HG03571 (cell line): Measurements from ENCODE around the gene TOR1A.

ENCODE experiments used
- ATAC-seq: cut with Tn5 transposase; IDR thresholded peaks from one replicate; pipeline ENCODE4 v1.9.1; 2021; ENCODE audit not compliant: unreplicated experiment

The TOR1A gene

DNA sequence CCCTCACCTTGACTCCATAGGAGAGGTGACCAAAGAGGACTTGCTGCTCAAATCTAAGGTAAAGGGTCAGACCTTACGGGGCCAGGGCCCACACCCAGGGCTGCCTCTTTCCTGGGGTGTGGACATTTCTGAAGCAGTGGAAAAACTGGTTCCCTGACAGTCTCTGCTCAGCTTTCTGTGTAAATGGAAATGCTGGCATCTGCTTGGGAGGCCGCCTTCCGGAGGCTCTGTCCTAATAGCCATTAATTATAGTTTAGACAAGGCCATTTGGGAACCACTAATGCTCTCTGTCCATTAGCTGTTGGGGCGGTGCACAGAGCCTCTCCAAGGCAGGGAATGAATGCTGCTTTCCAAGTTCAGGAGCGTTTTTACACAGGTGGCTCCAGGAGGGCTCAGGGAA is 28.6 kb upstream of the TOR1A start:
- no peak for ATAC-seq

- ATAC-seq: no peak
Measured at GRCh38 chr9:129851821-129852220, 27.9 kb upstream of the TOR1A start.

- ATAC-seq: no peak
Measured at GRCh38 chr9:129850821-129851550, 27.1 kb upstream of the TOR1A start.

- no peak for ATAC-seq
Measured at GRCh38 chr9:129849901-129850300, 26.0 kb upstream of the TOR1A start.

- no peak for ATAC-seq
Measured at GRCh38 chr9:129848712-129849441, 24.9 kb upstream of the TOR1A start.

DNA sequence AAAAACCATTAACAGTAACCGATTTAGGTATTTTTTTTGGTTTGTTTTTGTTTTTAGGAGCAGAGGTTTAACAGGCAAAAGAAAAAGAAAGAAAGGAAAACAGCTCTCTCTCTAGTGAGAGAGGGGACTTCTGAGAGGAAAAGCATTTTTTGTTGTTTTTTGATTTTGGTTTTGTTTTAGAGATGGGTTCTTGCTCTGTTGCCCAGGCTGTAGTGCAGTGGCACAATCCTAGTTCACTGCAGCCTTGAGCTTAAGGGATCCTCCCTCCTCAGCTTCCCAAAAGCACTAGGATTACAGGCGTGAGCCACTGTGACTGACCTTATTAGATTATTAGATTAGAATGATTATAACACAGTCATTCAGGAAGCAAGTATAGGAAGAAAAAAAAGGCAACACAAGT is 21.4 kb upstream of the TOR1A start:
- ATAC-seq: no peak

DNA sequence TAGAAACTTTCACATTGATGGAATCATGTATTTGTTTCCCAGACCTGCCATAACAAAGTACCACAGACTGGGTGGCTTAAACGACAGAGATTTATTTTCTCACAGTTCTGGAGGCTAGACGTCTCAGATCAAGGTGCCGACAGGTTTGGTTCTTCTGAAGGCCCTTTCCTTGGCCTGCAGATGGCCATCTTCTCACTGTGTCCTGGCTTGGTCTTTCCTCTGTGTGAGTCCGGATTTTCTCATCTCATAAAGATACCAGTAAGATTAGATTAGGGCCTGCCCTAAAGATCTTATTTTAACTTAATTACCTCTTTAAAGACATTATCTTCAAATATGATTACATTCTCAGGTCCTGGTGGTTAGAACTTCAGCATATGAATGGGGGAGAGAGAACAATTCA is 17.1 kb upstream of the TOR1A start:
- no peak for ATAC-seq

DNA sequence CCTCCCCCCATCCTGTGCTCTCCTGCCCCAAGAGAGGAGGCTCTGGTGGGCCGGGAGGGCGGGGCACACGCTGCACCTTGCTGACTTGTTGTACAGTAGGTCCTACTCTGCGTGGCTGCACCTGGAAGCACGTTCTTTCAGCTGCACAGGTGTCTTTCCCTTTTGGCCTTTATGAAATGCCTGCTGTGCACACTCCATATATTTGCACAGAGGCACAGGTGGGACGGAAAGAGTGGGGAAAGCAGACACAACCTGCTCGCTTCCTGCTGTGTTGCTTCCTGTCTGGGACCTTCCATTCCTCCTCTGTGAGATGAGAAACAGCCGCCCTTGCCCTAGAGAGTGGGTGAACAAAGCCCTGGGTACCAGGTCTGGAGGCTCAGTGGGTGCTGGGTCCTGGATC is 16.1 kb upstream of the TOR1A start:
- ATAC-seq: no peak

- no peak for ATAC-seq
Measured at GRCh38 chr9:129839324-129840023, 15.5 kb upstream of the TOR1A start.

DNA sequence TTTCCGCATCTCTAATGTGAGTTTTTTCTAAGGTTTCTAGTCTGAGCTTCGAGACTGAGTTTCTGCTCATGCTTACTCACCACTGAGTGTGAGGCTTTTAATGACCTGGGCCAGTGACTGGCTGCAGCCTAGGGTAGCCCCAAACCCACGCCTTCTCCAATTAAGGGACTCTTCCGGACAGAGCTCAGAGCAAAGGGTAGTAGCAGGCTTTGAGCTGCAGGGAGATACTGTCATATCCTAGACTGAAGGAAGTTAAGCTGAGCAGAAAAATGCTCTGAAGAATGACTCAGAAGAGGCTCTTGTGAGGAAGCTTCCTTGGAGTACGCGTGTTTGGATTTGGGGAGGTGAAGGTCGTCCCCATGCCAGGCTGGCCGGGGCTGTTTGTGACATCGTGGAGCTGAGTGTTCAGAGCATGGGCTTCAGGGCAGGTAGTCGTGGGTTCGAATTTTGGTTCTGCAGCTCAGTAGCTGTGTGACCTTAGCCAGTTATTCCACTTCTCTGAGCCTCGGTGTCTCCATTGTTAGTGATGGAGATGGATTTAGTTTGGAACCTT is 14.8 kb upstream of the TOR1A start:
- ATAC-seq: no peak

DNA sequence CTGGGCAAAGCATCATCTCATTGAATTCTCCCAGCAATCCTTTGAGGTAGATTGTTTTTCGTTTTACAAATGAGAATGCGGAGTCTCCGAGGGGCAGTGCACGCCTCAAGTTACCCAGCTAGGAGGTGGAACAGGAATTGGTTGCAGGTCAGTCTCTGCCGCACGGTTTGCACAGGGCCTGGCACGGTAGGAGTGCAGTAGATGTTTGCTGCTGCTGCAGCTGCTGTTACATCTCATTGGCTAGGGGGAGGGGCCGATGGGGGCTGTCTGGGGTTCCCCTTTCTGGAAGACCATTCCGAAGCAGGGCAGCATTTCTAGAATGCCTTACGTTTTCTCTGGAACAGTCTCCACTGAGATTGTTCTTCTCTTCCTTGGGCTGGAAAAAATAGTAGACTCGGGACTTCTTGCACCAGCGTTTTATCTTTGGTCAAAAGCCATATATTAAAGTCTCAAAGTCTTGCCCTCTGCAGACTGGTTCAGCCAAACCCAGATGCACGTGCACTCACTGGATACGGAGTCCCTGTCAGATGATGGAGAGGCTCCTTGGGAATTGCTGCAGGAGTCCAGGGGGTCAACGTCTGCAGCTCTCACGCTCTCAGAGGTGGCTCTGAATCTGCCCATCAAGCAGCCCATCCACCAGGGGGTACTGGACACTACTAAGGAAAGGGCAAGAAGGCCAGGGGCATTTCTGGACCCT is 12.5 kb upstream of the TOR1A start:
- no peak for ATAC-seq

DNA sequence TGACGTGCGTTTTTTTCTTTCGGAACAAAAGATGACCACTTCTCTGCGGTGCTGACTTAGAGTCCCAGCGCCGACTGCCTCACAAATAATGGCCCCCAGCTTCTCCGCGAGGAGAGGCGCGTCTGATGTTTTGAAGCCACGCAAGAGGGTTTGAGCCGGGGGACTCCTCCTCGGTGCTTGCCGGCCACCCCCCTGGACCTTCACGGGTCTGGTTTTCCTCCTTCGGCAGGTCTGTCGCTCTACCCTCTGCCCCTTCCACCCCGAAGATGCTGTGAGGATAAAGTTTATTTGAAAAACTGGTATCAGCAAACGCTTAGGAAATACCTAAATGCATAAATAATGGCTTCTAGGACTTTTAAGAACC is 11.9 kb upstream of the TOR1A start:
- no peak for ATAC-seq

DNA sequence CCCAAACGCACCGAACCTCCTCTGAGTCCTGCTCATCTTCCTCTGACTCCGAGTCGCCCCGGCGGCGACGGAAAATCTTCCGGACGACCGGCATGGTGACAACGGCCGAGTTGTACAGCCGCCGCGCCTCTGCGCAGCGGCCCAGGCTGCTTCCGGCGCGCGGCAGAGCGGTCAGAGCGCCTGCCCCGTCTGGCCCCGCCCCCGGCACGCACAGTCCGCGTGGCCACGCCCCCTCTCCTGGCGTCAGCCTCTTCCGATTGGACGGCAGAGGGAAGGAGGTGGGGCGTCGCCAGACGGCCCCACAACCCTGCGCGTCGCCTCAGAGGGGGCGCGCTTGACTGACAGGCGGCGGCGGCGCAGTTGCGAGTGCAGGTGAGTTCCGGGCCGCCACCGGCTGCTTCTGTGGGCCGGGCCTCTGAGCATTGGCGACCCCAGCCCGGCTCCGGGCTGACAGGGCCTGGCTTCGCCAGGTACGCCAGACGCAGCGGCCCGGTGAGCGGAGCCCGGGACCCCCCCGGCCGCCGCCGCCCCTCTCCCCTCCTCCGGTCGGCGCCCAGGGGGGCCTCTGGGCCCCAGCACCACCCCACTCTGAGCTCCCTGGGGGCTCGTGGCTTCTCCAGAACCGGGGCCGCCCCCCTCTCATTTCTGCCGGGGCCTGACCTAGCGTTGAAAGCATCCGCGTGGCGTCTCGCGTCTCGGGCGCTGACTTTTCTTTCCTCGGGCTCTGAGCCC is 11.4 kb upstream of the TOR1A start, which contains the start of the genes C9orf78 and USP20:
Gene C9orf78 (minus strand): TSS at position 148 of the 732 bp plus-strand sequence. CDS start 54 bp downstream, at position 94.
Gene USP20 (plus strand): TSS at position 331 of the 732 bp plus-strand sequence. CDS start 17,098 bp downstream, outside the sequence.
- peak; percentile 90 for ATAC-seq

DNA sequence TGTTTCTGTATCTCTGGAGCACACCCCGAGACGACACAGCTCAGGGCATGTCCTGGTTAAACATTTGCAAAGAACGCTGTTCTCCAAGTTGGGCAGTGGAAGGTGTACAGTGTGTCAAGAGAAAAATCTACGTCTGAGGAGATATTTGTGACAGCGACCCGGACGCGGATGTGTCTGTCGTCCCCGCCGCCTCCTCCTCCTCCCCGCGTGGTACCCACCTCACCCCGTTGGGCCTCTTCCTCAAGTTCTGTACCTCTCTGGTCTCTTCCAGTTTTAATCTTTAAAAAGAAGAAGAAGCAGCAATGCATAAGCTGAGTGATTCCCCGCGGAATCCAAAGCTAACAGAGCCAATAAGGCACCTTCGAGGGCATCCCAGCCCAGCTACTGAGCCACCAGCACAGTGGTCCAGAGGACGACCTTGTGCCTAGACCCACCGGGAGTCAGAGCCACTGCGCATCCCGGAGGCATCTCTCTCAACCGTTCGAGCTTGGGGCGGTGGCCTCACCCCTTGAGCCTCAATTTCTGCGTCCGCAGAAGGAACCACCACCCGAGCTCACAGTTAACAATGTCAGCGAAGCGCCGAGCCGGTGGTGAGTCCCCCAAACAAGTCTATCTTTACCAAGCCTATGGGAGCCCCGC is 10.7 kb upstream of the TOR1A start:
- no peak for ATAC-seq

DNA sequence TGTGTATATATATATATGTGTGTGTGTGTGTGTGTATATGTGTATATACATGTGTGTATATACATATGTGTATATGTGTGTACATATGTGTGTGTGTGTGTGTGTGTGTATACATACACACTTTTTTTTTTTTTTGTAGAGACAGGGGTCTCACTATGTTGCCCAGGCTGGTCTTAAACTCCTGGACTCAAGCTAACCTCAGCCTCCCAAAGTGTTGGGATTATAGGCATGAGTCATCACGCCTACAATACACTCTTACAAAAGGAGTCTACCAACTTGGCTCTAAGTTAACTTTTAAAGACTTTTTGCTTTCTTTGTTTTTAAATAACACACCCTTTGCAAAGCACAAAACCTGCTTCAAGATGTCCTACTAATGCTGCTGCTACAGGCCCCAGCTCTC is 9.0 kb upstream of the TOR1A start:
- ATAC-seq: no peak

- ATAC-seq: no peak
Measured at GRCh38 chr9:129828969-129829368, 5.0 kb upstream of the TOR1A start.

DNA sequence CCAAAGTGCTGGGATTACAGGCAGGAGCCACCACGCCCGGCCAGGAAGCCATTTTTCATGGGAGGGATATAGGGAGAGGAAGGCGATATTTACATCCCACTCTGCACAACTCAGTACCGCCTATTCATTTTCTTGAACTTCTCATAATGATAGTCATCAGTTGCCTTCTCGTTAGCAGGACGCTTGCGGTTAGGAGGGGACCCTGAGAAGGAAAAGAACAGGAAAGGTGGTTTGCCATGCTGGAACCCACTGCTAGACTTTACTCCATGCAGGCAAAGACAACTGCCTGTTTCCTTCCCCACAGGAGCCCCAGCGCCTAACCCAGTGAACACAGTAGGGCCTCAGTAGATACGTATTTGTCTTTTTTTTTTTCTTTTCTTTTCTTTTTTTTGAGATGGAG is 4.1 kb upstream of the TOR1A start:
- ATAC-seq: no peak

GRCh38 chr9:129826759-129827158 is 2.8 kb upstream of the TOR1A start:
- no peak for ATAC-seq

- no peak for ATAC-seq
Measured at GRCh38 chr9:129826344-129826743, 2.4 kb upstream of the TOR1A start.

- ATAC-seq: no peak
Measured at GRCh38 chr9:129823542-129823934, 398 bp downstream of the TOR1A start.
